Panc1 (cell line): ENCODE results near the gene B3GALT4. TPM values are rescaled to one million over a fixed set of nuclear protein-coding genes. Genes with fewer than 3 reads are reported as not detected.

ENCODE experiments used
- ATAC-seq: fragments of 200-7000 bp; cut with Tn5 transposase; 2 replicates; pipeline ENCODE4 v1.9.1; 2020; ENCODE audit warnings: mild to moderate bottlenecking, moderate library complexity
- BruUV-seq: library from RNA; stranded (reverse); fragments of 400-500 nt; replicated peaks from 2 replicates; lab custom pipeline; 2021; lab: Mats Ljungman, UMichigan
- CTCF ChIA-PET: fragments of 300-600 bp; sonication (Branson Sonifier 250); formaldehyde crosslinking; loops from one replicate; lab custom pipeline; 2022; ENCODE audit warnings: antibody characterized with exemption; lab: Charles Lee
- POLR2A ChIA-PET: fragments of 300-600 bp; sonication (Branson Sonifier 250); formaldehyde crosslinking; loops from one replicate; lab custom pipeline; 2022; ENCODE audit warnings: antibody characterized with exemption; lab: Charles Lee
- DNase-seq: peaks from one replicate; pipeline ENCODE4 v3.0.0-alpha.2; 2010; ENCODE audit warnings: low read depth, low spot score
- H3K27ac ChIP-seq: 2 replicates; pipeline ENCODE4 v1.5.1; 2011; ENCODE audit warnings: mild to moderate bottlenecking, low read length, inconsistent platforms
- H3K27me3 ChIP-seq: fragments of 200-500 bp; sonication (Bioruptor generic); 2 replicates; pipeline ENCODE4 v1.6.0; 2014; ENCODE audit warnings: low read length, inconsistent platforms; ENCODE audit not compliant: control insufficient read depth, insufficient read depth
- H3K36me3 ChIP-seq: fragments of 200-500 bp; sonication (Bioruptor generic); 2 replicates; pipeline ENCODE4 v1.5.1; 2014; ENCODE audit warnings: inconsistent platforms, mild to moderate bottlenecking, low read length, moderate library complexity; ENCODE audit not compliant: control insufficient read depth, insufficient read depth
- H3K4me1 ChIP-seq: 2 replicates; pipeline ENCODE4 v1.5.1; 2011; ENCODE audit warnings: inconsistent platforms, mild to moderate bottlenecking, low read length, moderate library complexity; ENCODE audit not compliant: control insufficient read depth, insufficient read depth
- H3K4me3 ChIP-seq, 2 experiments: 2 replicates each; pipeline ENCODE4 v1.5.1; 2011 to 2012; ENCODE audit warnings: low read depth in 2 of 2, low read length in 2 of 2, mild to moderate bottlenecking in 2 of 2, inconsistent platforms in 1 of 2, moderate library complexity in 1 of 2
- H3K9me3 ChIP-seq: fragments of 200-500 bp; sonication (Bioruptor generic); 2 replicates; pipeline ENCODE4 v1.5.1; 2014; ENCODE audit warnings: low read depth, mild to moderate bottlenecking, inconsistent platforms, low read length, moderate library complexity; ENCODE audit not compliant: control insufficient read depth, insufficient read depth
- POLR2AphosphoS5 ChIP-seq: IDR thresholded peaks from 2 replicates; pipeline ENCODE4 v1.6.1; 2012; ENCODE audit warnings: mild to moderate bottlenecking, low read depth, low read length, moderate library complexity
- SIN3A ChIP-seq: IDR thresholded peaks from 2 replicates; pipeline ENCODE4 v1.6.1; 2012; ENCODE audit warnings: low read depth, mild to moderate bottlenecking, low read length, moderate library complexity, borderline replicate concordance; ENCODE audit not compliant: insufficient read depth
- TCF7L2 ChIP-seq: IDR thresholded peaks from 2 replicates; pipeline ENCODE4 v1.6.1; 2011; ENCODE audit warnings: mild to moderate bottlenecking, low read depth, low read length, inconsistent platforms
- in situ Hi-C: cut with HindIII; loops from 2 replicates; pipeline ENCODE4 v1.10.0; 2016; ENCODE audit warnings: low sequenced_read_pairs, low pct_unique_long_range_greater_than_20kb
- intact Hi-C: fragments of 100-400 bp; cut with micrococcal nuclease; formaldehyde crosslinking; loops from one replicate; pipeline ENCODE4 v1.10.0; 2022; ENCODE audit not compliant: unreplicated experiment
- total RNA-seq: library from RNA; stranded (reverse); gene quantifications from one replicate; pipeline ENCODE4 v1.2.1, GENCODE V29; 2021; ENCODE audit not compliant: unreplicated experiment
- TF ChIP-seq, protein P1 (sequence below), 2 experiments: IDR thresholded peaks; 2 replicates each; pipeline ENCODE4 v1.6.1; 2011 to 2012; ENCODE audit warnings: low read depth in 2 of 2, control low read depth in 1 of 2, low read length in 1 of 2, mild to moderate bottlenecking in 1 of 2, moderate library complexity in 1 of 2; ENCODE audit not compliant: insufficient read depth in 1 of 2
- TF ChIP-seq, protein P2 (sequence below): fragments of 450-650 bp; IDR thresholded peaks from 2 replicates; pipeline ENCODE4 v1.5.1; 2017; ENCODE audit warnings: mild to moderate bottlenecking

Gene B3GALT4
- total RNA-seq, 1 experiment from 2014 or later = 6.0 TPM

- H3K27ac ChIP-seq = peak overlapping the region; percentile 100
- intact Hi-C loops (no loop called here), in situ Hi-C loops (no loop called here)
- TF ChIP-seq, protein P1, sequence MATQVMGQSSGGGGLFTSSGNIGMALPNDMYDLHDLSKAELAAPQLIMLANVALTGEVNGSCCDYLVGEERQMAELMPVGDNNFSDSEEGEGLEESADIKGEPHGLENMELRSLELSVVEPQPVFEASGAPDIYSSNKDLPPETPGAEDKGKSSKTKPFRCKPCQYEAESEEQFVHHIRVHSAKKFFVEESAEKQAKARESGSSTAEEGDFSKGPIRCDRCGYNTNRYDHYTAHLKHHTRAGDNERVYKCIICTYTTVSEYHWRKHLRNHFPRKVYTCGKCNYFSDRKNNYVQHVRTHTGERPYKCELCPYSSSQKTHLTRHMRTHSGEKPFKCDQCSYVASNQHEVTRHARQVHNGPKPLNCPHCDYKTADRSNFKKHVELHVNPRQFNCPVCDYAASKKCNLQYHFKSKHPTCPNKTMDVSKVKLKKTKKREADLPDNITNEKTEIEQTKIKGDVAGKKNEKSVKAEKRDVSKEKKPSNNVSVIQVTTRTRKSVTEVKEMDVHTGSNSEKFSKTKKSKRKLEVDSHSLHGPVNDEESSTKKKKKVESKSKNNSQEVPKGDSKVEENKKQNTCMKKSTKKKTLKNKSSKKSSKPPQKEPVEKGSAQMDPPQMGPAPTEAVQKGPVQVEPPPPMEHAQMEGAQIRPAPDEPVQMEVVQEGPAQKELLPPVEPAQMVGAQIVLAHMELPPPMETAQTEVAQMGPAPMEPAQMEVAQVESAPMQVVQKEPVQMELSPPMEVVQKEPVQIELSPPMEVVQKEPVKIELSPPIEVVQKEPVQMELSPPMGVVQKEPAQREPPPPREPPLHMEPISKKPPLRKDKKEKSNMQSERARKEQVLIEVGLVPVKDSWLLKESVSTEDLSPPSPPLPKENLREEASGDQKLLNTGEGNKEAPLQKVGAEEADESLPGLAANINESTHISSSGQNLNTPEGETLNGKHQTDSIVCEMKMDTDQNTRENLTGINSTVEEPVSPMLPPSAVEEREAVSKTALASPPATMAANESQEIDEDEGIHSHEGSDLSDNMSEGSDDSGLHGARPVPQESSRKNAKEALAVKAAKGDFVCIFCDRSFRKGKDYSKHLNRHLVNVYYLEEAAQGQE (IDR thresholded peaks at IDR 0.05; ENCODE audit: insufficient read depth in 1 of 2, low read depth in 2 of 2, low read length in 1 of 2) = no peak
- TF ChIP-seq, protein P2, sequence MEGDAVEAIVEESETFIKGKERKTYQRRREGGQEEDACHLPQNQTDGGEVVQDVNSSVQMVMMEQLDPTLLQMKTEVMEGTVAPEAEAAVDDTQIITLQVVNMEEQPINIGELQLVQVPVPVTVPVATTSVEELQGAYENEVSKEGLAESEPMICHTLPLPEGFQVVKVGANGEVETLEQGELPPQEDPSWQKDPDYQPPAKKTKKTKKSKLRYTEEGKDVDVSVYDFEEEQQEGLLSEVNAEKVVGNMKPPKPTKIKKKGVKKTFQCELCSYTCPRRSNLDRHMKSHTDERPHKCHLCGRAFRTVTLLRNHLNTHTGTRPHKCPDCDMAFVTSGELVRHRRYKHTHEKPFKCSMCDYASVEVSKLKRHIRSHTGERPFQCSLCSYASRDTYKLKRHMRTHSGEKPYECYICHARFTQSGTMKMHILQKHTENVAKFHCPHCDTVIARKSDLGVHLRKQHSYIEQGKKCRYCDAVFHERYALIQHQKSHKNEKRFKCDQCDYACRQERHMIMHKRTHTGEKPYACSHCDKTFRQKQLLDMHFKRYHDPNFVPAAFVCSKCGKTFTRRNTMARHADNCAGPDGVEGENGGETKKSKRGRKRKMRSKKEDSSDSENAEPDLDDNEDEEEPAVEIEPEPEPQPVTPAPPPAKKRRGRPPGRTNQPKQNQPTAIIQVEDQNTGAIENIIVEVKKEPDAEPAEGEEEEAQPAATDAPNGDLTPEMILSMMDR = no peak
- peak; percentile 38; the same call in 1 of the 2 replicates for TF ChIP-seq POLR2AphosphoS5
- no peak for TF ChIP-seq TCF7L2
- no peak; the same call in 1 of the 2 replicates for TF ChIP-seq SIN3A
- TSS peak; percentile 92 for BruUV-seq
- ChIA-PET CTCF (no interaction called here), POLR2A (interaction anchor here (0.6 to 1.3 kb wide), 4 partner anchors 11 to 328 kb away, joined by 3 to 13 read pairs (median 4); no protein-coding TSS in a partner anchor)
- no peaks in the 10 kb centered on the region for H3K27me3 ChIP-seq
- peak; percentile 20 for ATAC-seq
- DNase-seq = no peak
- peaks cover 30% of the 10 kb centered on the region for H3K4me1 ChIP-seq
- H3K36me3 ChIP-seq = peaks cover 35% of the 10 kb centered on the region
- H3K9me3 ChIP-seq = no peaks in the 10 kb centered on the region
- peak overlapping the region; percentile 97 for H3K4me3 ChIP-seq
Measured at GRCh38 chr6:33272275-33273128, 4.4 kb upstream of the B3GALT4 start.

DNA sequence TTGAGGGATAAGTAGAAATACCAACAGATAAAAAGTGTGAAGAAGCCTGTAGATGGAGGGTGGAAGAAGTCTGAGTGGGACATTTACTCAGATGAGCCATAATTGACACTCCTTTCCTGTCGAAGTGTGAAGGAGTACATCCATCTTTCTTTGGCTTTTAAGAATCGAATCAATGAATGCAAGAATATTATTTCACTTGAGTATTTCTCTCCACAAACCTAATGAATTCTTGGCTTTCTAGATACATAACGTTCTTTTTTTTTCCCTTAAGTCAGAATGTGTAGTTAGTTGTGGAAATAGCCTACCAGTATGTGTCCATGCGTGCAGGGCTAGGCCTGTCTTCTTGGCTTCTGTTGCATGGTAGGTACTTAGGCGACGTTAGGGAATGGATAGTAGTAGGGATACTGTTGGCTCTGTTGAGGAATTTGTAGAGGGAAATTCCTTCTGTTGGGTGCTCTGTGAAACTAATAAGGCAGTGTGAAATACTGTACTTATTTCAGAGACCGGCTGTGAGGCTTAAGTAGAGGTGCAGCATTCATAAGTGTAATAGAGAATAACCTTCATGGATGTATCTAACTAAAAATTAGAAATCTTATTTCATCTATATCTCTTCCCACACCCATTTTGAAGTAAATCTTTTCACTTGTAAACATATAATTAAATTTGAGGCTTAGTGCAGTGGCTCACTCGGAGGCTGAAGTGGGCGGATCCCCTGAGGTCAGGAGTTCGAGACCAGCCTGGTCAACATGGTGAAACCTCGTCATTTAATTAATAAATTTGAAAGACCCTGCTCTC lies 3.6 kb upstream of the B3GALT4 start:
- in situ Hi-C loops (no loop called here), intact Hi-C loops (no loop called here)
- Histone ChIP-seq H3K4me1 (peaks cover 38% of the 10 kb centered on the region), H3K4me3 (peak overlapping the region; percentile 97), H3K27me3 (no peaks in the 10 kb centered on the region), H3K9me3 (no peaks in the 10 kb centered on the region), H3K36me3 (peaks cover 30% of the 10 kb centered on the region), H3K27ac (peak overlapping the region; percentile 100)
- CTCF ChIA-PET = no interaction called here
- BruUV-seq = no TSS peak
- DNase-seq (no peak), ATAC-seq (no peak)
- POLR2A ChIA-PET = no interaction called here
- TF ChIP-seq, protein P1 (IDR thresholded peaks at IDR 0.05; ENCODE audit: insufficient read depth in 1 of 2, low read depth in 2 of 2, low read length in 1 of 2) = no peak
- peak; percentile 13 for TF ChIP-seq POLR2AphosphoS5
